ENCODE results near the gene RTRAF. TPM values are rescaled to one million over a fixed set of nuclear protein-coding genes. Genes with fewer than 3 reads are reported as not detected.

RTRAF gene
- polyA plus RNA-seq, 1 of the 3 experiments (the other 2 are of a cell fraction), result 43.6 TPM

DNA sequence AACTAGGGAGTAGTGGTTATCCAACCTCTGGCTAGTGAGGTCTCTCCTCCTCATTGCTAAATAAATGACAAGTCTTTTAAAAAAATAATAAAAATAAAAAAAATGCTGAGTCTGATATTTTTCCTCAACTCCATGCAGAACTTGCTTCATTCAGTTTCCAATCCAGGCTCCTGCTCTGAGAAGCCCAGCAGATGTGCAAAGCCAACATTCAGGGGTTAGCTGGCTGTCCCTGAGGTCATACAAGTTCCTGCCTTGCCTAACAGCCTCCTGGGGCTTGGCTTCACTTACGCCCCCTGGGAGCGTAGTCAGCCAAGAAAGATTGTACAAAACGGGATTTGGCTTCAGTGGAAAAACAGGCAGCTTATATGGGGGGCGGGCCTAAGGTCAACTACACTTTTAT lies 23.3 kb downstream of the RTRAF start:
- 89% methylated on average over 4 of the region's 4 CpGs for WGBS (ENCODE audit: low lambda C conversion rate)
- TF ChIP-seq SIN3A (IDR thresholded peaks at IDR 0.05; ENCODE audit: borderline replicate concordance, low read depth, low read length) (no peak), TEAD4 (IDR thresholded peaks at IDR 0.05; ENCODE audit: borderline replicate concordance, insufficient read depth) (no peak), FOXJ3 (CRISPR knock-in tag; IDR thresholded peaks at IDR 0.05) (no peak), GATA2 (CRISPR knock-in tag; IDR thresholded peaks at IDR 0.05) (no peak), EZH2phosphoT487 (IDR thresholded peaks at IDR 0.05; ENCODE audit: borderline replicate concordance, low read depth) (no peak), FOSL2 (IDR thresholded peaks at IDR 0.05; ENCODE audit: borderline replicate concordance, low read depth) (no peak), JUND (IDR thresholded peaks at IDR 0.05) (no peak), CHD2 (IDR thresholded peaks at IDR 0.05; ENCODE audit: low read length, partially characterized antibody) (no peak), MEF2A (IDR thresholded peaks at IDR 0.05; ENCODE audit: borderline replicate concordance, low read depth) (no peak), SMC3 (IDR thresholded peaks at IDR 0.05; ENCODE audit: low read depth, low read length) (no peak), TCF12 (IDR thresholded peaks at IDR 0.05) (no peak), POLR2AphosphoS5 (IDR thresholded peaks at IDR 0.05; ENCODE audit: low read depth, low read length) (no peak)
- TF ChIP-seq, protein P1, sequence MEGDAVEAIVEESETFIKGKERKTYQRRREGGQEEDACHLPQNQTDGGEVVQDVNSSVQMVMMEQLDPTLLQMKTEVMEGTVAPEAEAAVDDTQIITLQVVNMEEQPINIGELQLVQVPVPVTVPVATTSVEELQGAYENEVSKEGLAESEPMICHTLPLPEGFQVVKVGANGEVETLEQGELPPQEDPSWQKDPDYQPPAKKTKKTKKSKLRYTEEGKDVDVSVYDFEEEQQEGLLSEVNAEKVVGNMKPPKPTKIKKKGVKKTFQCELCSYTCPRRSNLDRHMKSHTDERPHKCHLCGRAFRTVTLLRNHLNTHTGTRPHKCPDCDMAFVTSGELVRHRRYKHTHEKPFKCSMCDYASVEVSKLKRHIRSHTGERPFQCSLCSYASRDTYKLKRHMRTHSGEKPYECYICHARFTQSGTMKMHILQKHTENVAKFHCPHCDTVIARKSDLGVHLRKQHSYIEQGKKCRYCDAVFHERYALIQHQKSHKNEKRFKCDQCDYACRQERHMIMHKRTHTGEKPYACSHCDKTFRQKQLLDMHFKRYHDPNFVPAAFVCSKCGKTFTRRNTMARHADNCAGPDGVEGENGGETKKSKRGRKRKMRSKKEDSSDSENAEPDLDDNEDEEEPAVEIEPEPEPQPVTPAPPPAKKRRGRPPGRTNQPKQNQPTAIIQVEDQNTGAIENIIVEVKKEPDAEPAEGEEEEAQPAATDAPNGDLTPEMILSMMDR (IDR thresholded peaks at IDR 0.05), result no peak
- TF ChIP-seq, protein P2, sequence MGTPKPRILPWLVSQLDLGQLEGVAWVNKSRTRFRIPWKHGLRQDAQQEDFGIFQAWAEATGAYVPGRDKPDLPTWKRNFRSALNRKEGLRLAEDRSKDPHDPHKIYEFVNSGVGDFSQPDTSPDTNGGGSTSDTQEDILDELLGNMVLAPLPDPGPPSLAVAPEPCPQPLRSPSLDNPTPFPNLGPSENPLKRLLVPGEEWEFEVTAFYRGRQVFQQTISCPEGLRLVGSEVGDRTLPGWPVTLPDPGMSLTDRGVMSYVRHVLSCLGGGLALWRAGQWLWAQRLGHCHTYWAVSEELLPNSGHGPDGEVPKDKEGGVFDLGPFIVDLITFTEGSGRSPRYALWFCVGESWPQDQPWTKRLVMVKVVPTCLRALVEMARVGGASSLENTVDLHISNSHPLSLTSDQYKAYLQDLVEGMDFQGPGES (IDR thresholded peaks at IDR 0.05; ENCODE audit: low read depth, low read length), result no peak
- TF ChIP-seq, protein P3, sequence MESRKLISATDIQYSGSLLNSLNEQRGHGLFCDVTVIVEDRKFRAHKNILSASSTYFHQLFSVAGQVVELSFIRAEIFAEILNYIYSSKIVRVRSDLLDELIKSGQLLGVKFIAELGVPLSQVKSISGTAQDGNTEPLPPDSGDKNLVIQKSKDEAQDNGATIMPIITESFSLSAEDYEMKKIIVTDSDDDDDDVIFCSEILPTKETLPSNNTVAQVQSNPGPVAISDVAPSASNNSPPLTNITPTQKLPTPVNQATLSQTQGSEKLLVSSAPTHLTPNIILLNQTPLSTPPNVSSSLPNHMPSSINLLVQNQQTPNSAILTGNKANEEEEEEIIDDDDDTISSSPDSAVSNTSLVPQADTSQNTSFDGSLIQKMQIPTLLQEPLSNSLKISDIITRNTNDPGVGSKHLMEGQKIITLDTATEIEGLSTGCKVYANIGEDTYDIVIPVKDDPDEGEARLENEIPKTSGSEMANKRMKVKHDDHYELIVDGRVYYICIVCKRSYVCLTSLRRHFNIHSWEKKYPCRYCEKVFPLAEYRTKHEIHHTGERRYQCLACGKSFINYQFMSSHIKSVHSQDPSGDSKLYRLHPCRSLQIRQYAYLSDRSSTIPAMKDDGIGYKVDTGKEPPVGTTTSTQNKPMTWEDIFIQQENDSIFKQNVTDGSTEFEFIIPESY (IDR thresholded peaks at IDR 0.05; ENCODE audit: borderline replicate concordance, low read depth), result no peak
- Histone ChIP-seq H3K9me2 (no peaks in the 10 kb centered on the region), H3K9ac (no peak overlapping the region), H3K4me1 (ENCODE audit: control insufficient read depth in 1 of 2, insufficient read depth in 2 of 2, low read depth in 1 of 2, low read length in 1 of 2) (peaks cover 0 to 18% of the 10 kb centered on the region in 2 experiments; a peak in 2 of 4 replicates), H3K79me2 (ENCODE audit: insufficient read depth) (no peaks in the 10 kb centered on the region; the same call in 1 of the 2 replicates), H3K4me2 (no peak overlapping the region), H4K20me1 (ENCODE audit: insufficient read depth) (no peaks in the 10 kb centered on the region), H3K27ac (ENCODE audit: low read depth in 2 of 2, low read length in 1 of 2) (no peak overlapping the region), H3K36me3 (replicated peaks in 1 of 2; ENCODE audit: control insufficient read depth in 1 of 2, insufficient read depth in 2 of 2, low read length in 1 of 2) (peaks cover 40 to 45% of the 10 kb centered on the region in 2 experiments), H3K9me3 (no peaks in the 10 kb centered on the region), H2AFZ (ENCODE audit: low read depth) (no peak overlapping the region), H3K27me3 (ENCODE audit: insufficient read depth) (no peaks in the 10 kb centered on the region), H3K4me3 (ENCODE audit: low read depth in 2 of 2, low read length in 1 of 2) (no peak overlapping the region), H3F3A (replicated peaks; ENCODE audit: insufficient read depth) (peaks cover 13% of the 10 kb centered on the region)
- ChIA-PET CTCF (interaction anchor here (0.7 to 1.3 kb wide), 4 partner anchors 18 to 207 kb away, joined by 3 to 6 read pairs (median 4); no protein-coding TSS in a partner anchor), POLR2A (no interaction called here)
- no peak for DNase-seq

Measured in SK-N-SH (cell line).